Measurements from ENCODE around the gene PLPPR3.

DNA sequence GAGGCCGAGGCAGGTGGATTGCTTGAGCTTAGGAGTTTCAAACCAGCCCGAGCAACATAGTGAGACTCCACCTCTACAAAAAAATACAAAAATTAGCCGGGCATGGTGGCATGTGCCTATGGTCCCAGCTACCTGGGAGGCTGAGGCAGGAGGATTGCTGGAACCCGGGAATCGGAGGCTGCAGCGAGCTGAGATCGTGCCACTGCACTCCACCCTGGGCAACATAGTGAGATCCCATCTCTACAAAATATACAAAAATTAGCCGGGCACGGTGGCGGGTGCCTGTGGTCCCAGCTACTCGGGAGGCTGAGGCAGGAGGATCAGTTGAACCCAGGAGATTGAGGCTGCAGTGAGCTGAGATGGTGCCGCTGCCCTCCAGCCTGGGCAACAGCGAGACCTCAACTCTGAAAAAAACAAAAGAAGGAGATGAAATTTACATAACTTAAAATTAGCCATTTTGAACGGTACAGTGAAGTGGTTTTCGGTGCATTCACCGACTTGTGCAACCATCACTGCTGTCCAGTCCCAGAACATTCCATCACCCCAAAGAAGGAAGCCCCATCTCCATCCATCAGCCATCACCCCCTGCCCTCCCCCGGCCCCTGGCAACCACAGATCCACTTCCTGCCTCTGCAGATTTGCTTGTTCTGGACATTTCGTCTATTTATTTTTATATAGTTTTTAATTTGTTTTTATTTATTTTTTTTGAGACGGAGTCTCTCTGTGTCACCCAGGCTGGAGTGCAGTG lies 4.3 kb upstream of the PLPPR3 start:
- TF ChIP-seq POLR2AphosphoS5 (IDR thresholded peaks at IDR 0.05) (no peak), POLR2A (IDR thresholded peaks at IDR 0.05) (no peak)
- TF ChIP-seq, protein P1, sequence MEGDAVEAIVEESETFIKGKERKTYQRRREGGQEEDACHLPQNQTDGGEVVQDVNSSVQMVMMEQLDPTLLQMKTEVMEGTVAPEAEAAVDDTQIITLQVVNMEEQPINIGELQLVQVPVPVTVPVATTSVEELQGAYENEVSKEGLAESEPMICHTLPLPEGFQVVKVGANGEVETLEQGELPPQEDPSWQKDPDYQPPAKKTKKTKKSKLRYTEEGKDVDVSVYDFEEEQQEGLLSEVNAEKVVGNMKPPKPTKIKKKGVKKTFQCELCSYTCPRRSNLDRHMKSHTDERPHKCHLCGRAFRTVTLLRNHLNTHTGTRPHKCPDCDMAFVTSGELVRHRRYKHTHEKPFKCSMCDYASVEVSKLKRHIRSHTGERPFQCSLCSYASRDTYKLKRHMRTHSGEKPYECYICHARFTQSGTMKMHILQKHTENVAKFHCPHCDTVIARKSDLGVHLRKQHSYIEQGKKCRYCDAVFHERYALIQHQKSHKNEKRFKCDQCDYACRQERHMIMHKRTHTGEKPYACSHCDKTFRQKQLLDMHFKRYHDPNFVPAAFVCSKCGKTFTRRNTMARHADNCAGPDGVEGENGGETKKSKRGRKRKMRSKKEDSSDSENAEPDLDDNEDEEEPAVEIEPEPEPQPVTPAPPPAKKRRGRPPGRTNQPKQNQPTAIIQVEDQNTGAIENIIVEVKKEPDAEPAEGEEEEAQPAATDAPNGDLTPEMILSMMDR (IDR thresholded peaks at IDR 0.05): no peak
